Neural cell (in vitro differentiated cells): Measurements from ENCODE around the gene VPS33B.

Source experiments
- CTCF ChIP-seq: fragments of 450-650 bp; IDR thresholded peaks from 2 replicates; pipeline ENCODE4 v1.5.1; 2014; ENCODE audit warnings: antibody characterized with exemption, mild to moderate bottlenecking, moderate library complexity; ENCODE audit not compliant: poor library complexity, severe bottlenecking
- EP300 ChIP-seq: fragments of 450-650 bp; conservative IDR thresholded peaks from 2 replicates; pipeline ENCODE4 v1.6.1; 2014; ENCODE audit warnings: antibody characterized with exemption, mild to moderate bottlenecking, moderate library complexity; ENCODE audit not compliant: poor library complexity, severe bottlenecking
- EZH2 ChIP-seq: fragments of 200-600, 300-800 bp; shearing (Covaris generic), sonication (generic); IDR thresholded peaks from 2 replicates; pipeline ENCODE4 v1.6.1; 2014; ENCODE audit warnings: antibody characterized with exemption, low read length, borderline replicate concordance, mild to moderate bottlenecking; ENCODE audit not compliant: insufficient read depth, poor library complexity, severe bottlenecking
- POLR2AphosphoS5 ChIP-seq: IDR thresholded peaks from 2 replicates; pipeline ENCODE4 v1.6.1; 2012
- RAD21 ChIP-seq: fragments of 450-650 bp; conservative IDR thresholded peaks from 2 replicates; pipeline ENCODE4 v1.6.1; 2014; ENCODE audit warnings: antibody characterized with exemption, mild to moderate bottlenecking, moderate library complexity
- SMC3 ChIP-seq: fragments of 450-650 bp; conservative IDR thresholded peaks from 2 replicates; pipeline ENCODE4 v1.6.1; 2014; ENCODE audit warnings: antibody characterized with exemption, mild to moderate bottlenecking, moderate library complexity; ENCODE audit not compliant: poor library complexity
- TF ChIP-seq, protein P1 (sequence below): IDR thresholded peaks from 2 replicates; pipeline ENCODE4 v1.6.1; 2012; ENCODE audit warnings: borderline replicate concordance

- TF ChIP-seq RAD21 (no peak), EZH2 (no peak), CTCF (no peak), SMC3 (no peak), EP300 (no peak), POLR2AphosphoS5 (no peak)
- TF ChIP-seq, protein P1, sequence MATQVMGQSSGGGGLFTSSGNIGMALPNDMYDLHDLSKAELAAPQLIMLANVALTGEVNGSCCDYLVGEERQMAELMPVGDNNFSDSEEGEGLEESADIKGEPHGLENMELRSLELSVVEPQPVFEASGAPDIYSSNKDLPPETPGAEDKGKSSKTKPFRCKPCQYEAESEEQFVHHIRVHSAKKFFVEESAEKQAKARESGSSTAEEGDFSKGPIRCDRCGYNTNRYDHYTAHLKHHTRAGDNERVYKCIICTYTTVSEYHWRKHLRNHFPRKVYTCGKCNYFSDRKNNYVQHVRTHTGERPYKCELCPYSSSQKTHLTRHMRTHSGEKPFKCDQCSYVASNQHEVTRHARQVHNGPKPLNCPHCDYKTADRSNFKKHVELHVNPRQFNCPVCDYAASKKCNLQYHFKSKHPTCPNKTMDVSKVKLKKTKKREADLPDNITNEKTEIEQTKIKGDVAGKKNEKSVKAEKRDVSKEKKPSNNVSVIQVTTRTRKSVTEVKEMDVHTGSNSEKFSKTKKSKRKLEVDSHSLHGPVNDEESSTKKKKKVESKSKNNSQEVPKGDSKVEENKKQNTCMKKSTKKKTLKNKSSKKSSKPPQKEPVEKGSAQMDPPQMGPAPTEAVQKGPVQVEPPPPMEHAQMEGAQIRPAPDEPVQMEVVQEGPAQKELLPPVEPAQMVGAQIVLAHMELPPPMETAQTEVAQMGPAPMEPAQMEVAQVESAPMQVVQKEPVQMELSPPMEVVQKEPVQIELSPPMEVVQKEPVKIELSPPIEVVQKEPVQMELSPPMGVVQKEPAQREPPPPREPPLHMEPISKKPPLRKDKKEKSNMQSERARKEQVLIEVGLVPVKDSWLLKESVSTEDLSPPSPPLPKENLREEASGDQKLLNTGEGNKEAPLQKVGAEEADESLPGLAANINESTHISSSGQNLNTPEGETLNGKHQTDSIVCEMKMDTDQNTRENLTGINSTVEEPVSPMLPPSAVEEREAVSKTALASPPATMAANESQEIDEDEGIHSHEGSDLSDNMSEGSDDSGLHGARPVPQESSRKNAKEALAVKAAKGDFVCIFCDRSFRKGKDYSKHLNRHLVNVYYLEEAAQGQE: no peak
Observed at GRCh38 chr15:90949979-90950675, 72.3 kb downstream of the VPS33B start.
